ENCODE measurements around the gene PCDHA1.

DNA sequence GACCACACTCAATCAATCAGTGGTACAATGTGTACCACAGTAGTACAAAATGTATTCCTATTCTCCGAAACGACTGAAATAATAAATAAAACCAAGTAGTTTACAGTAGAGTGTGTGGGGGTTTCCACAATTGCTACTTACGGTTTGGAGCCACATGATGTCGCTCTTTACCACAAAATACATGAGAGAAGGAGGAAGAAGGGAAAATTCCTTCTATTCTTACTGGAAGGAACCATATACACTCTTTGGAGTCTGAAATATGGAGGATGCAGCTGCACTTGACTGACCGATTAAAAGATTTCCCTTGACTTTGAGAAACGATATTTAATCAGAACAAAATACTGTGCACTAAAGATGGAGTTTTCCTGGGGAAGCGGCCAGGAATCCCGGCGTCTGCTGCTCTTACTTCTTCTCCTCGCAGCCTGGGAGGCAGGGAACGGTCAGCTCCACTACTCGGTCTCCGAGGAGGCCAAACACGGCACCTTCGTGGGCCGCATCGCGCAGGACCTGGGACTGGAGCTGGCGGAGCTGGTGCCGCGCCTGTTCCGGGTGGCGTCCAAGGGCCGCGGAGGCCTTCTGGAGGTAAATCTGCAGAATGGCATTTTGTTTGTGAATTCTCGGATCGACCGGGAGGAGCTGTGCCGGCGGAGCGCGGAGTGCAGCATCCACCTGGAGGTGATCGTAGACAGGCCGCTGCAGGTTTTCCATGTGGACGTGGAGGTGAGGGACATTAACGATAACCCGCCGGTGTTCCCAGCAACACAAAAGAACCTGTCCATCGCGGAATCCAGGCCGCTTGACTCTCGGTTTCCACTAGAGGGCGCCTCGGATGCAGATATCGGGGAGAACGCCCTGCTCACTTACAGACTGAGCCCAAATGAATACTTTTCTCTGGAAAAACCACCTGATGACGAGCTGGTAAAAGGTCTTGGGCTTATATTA is 21.2 kb downstream of the PCDHA1 start, which contains the start of gene PCDHA4:
- TF ChIP-seq CTCF (IDR thresholded peaks at IDR 0.05) (peak; percentile 78), EZH2phosphoT487 (IDR thresholded peaks at IDR 0.05) (no peak), EZH2 (IDR thresholded peaks at IDR 0.05) (no peak)
